ENCODE data around the gene DHODH. TPM values are rescaled to one million over a fixed set of nuclear protein-coding genes. Genes with fewer than 3 reads are reported as not detected.
"Not testable (repeated sequence)": the region's sequence is repeated elsewhere in the genome, so short reads cannot be mapped to it uniquely, and the experiment has no call there.

The DHODH gene
- total RNA-seq, 2 experiments from 2014 or later, result 6.9 to 7.6 TPM

GRCh38 chr16:71986131-71986530, 22.4 kb upstream of the DHODH start:
- Mint-ChIP-seq H3K27ac (no peak overlapping the region), H3K36me3 (ENCODE audit: low read depth) (no peaks in the 10 kb centered on the region), H3K4me1 (no peaks in the 10 kb centered on the region), H3K4me3 (no peak overlapping the region), H3K9me3 (no peaks in the 10 kb centered on the region), H3K27me3 (peaks cover 23% of the 10 kb centered on the region)
- ChIA-PET POLR2A (no interaction called here), CTCF (no interaction called here)
- DNase-seq, result no peak

DNA sequence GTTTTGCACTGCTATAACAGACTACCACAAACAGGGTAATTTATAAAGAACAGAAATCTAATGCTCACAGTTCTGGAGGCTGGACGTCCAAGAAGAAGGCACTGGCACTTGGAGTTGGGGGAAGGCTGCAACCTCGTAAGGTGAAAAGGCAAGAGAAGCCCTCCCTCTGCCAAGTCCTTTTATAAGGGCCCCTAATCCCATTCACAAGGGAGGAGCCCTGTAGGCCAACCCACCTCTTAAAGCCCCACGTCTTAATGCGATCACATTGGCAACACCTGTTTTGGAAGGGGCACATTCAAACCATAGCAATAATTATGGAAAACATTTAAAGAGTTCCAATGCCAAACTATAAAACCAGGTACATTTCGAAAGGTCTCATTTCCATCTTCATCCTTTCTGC, 13.5 kb upstream of the DHODH start:
- CTCF ChIA-PET, result no interaction called here
- DNase-seq, result no peak
- POLR2A ChIA-PET, result no interaction called here
- no peak overlapping the region for H3K27ac Mint-ChIP-seq
- H3K9me3 Mint-ChIP-seq, result no peaks in the 10 kb centered on the region
- H3K4me3 Mint-ChIP-seq, result no peak overlapping the region
- peaks cover 6% of the 10 kb centered on the region for H3K4me1 Mint-ChIP-seq
- H3K36me3 Mint-ChIP-seq (ENCODE audit: low read depth), result no peaks in the 10 kb centered on the region
- peaks cover 20% of the 10 kb centered on the region for H3K27me3 Mint-ChIP-seq

DNA sequence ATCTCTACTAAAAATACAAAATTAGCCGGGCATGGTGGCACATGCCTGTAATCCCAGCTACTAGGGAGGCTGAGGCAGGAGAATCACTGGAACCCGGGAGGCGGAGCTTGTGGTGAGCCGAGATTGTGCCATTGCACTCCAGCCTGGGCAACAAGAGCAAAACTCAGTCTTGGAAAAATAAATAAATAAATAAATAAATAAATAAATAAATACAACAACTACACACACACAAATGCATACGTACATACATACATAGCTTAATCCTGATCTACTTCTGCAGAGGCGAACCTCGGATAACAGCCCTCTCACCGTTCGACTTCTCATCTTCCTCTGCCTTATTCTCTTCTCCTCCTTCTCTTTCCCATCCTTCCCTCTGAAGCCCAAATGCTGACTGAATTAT, 11.0 kb upstream of the DHODH start:
- CTCF ChIA-PET; H3K4me1 Mint-ChIP-seq; H3K36me3 Mint-ChIP-seq (ENCODE audit: low read depth); POLR2A ChIA-PET; DNase-seq; H3K27me3 Mint-ChIP-seq; H3K9me3 Mint-ChIP-seq; H3K27ac Mint-ChIP-seq; H3K4me3 Mint-ChIP-seq: not testable (repeated sequence)

DNA sequence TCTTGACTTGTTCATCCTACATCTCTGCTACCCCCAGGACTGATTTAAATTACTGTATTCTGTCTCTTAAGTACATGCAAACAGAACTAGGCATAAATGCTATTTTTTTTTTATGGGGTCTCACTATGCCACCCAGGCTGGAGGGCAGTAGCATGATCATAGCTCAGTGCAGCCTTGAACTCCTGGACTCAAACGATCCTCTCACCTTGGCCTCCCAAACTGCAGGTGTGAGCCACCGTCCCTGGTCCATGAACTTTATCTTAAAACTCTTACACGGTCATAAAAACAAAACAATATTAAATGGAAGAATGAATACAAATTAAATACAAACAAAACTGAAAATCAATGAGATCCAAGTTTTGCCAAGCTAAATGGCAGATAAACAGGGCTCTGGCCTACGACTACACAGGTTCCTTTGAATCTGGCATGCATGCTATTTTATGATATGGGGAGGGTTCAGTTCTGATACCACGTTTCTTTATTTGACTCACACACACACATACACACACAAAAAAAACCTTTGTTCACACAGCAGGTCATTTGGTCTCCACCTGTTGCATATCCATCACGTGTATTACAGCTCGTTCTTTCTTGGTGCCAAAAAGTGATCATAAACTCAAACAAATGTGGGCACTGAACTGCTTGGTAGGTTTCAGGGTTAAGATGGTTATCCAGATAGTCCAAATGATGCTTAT, 7.2 kb upstream of the DHODH start:
- Mint-ChIP-seq H3K27ac (no peak overlapping the region), H3K27me3 (no peaks in the 10 kb centered on the region), H3K4me3 (no peak overlapping the region), H3K9me3 (no peaks in the 10 kb centered on the region), H3K36me3 (ENCODE audit: low read depth) (no peaks in the 10 kb centered on the region), H3K4me1 (peaks cover 6% of the 10 kb centered on the region)
- CTCF ChIA-PET, result interaction anchor here (2.8 kb wide), 1 partner anchor 40 kb away, joined by 12 read pairs; no protein-coding TSS in a partner anchor
- POLR2A ChIA-PET, result interaction anchor here (1.0 to 1.2 kb wide), 2 partner anchors 12 to 92 kb away, joined by 3 read pairs; partner anchors contain the start of genes DHX38 and TXNL4B
- DNase-seq, result no peak

GRCh38 chr16:72002619-72003018, 5.9 kb upstream of the DHODH start:
- ChIA-PET POLR2A (no interaction called here), CTCF (no interaction called here)
- Mint-ChIP-seq H3K4me3 (no peak overlapping the region), H3K36me3 (ENCODE audit: low read depth) (no peaks in the 10 kb centered on the region), H3K9me3 (no peaks in the 10 kb centered on the region), H3K4me1 (peaks cover 10% of the 10 kb centered on the region), H3K27me3 (no peaks in the 10 kb centered on the region), H3K27ac (no peak overlapping the region)
- DNase-seq, result no peak

DNA sequence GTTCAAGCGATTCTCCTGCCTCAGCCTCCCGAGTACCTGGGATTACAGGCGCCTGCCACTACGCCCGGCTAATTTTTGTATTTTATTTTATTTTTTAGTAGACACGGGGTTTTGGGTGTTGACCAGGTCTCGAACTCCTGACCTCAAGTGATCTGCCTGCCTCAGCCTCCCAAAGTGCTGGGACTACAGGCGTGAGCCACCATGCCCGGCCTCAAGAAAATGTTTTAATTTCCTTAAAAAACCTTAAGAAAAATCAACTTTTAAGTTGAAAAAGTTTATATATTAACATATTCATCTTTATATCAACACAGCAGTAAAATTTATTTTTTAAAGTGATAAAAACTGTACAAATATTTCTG, 500 bp upstream of the DHODH start:
- H3K36me3 Mint-ChIP-seq (ENCODE audit: low read depth); H3K27me3 Mint-ChIP-seq; H3K27ac Mint-ChIP-seq; POLR2A ChIA-PET; DNase-seq; H3K9me3 Mint-ChIP-seq; CTCF ChIA-PET: not testable (repeated sequence)
- Mint-ChIP-seq H3K4me1 (peaks cover 20% of the 10 kb centered on the region), H3K4me3 (peak overlapping the region; percentile 89)

DNA sequence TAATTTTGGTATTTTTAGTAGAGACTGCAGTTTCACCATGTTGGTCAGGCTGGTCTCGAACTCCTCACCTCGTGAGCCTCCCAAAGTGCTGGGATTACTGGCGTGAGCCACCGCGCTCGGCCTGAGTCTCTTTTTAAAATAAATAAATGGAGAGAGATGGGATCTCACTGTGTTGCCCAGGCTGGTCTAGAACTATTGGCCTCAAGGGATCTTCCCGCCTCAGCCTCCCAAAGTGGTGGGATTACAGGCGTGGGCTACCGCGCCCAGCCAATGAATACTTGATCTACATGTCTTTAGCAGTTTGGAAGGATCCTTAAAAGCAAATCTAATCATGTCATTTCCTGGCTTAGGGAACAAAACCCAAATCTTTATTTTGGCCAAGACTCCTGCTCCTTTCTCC, 1.2 kb downstream of the DHODH start:
- Mint-ChIP-seq H3K27me3 (no peaks in the 10 kb centered on the region), H3K36me3 (ENCODE audit: low read depth) (no peaks in the 10 kb centered on the region), H3K4me1 (peaks cover 29% of the 10 kb centered on the region), H3K9me3 (no peaks in the 10 kb centered on the region), H3K27ac (no peak overlapping the region), H3K4me3 (peak overlapping the region; percentile 61)
- ChIA-PET POLR2A (no interaction called here), CTCF (no interaction called here)
- no peak for DNase-seq

DNA sequence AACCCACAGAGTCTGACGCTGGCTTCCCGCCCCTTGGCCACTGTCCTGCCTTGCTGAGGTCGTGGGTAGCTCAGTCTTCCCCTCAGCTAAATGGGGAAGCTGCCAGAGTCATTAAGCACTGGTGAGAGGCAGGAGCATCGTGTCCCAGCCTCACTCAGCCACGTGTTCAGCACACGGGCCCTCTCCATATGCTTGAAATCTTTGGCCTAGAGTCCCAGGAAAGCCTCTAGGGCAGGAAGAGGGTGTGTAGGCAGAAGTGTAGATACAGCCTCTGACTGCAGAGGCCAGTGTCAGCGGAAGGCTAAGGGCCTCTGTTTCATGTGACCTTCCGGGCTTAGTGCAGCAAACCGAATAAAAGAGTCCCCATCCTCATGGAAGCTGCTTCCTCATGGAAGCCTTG, 4.1 kb downstream of the DHODH start:
- no peaks in the 10 kb centered on the region for H3K9me3 Mint-ChIP-seq
- no peak for DNase-seq
- no peak overlapping the region for H3K27ac Mint-ChIP-seq
- H3K4me1 Mint-ChIP-seq, result peaks cover 26% of the 10 kb centered on the region
- ChIA-PET CTCF (interaction anchor here (0.6 kb wide), 1 partner anchor 12 kb away, joined by 3 read pairs; the partner anchor contains the start of gene PKD1L3), POLR2A (no interaction called here)
- no peaks in the 10 kb centered on the region for H3K27me3 Mint-ChIP-seq
- H3K36me3 Mint-ChIP-seq (ENCODE audit: low read depth), result peaks cover 3% of the 10 kb centered on the region
- H3K4me3 Mint-ChIP-seq, result no peak overlapping the region

DNA sequence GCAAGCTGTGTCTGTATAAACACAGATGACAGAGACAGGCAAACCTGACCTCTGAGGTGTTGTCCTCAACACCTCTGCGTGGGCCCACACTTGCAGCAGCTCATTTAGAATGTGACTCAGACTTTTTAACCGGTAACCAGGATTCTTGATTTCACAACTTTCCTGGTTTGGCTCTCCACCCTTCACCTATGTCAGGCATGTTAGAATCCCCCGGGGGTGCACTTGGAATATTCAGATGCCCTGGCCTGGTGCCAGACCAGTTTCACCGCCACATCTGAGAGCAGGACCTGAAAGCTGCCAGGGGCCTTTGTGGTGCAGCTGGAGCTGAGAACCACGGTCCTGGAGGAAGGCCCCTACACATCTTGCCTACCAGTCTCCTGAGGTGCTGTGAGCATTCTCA, 4.8 kb downstream of the DHODH start:
- no peaks in the 10 kb centered on the region for H3K9me3 Mint-ChIP-seq
- H3K4me1 Mint-ChIP-seq, result peaks cover 25% of the 10 kb centered on the region
- peak overlapping the region; percentile 27 for H3K27ac Mint-ChIP-seq
- DNase-seq, result no peak
- no peaks in the 10 kb centered on the region for H3K27me3 Mint-ChIP-seq
- H3K4me3 Mint-ChIP-seq, result no peak overlapping the region
- peaks cover 3% of the 10 kb centered on the region for H3K36me3 Mint-ChIP-seq (ENCODE audit: low read depth)
- POLR2A ChIA-PET, result interaction anchor here (0.5 to 1.2 kb wide), 2 partner anchors 12 to 129 kb away, joined by 3 to 4 read pairs; no protein-coding TSS in a partner anchor
- CTCF ChIA-PET, result interaction anchor here (0.6 kb wide), 1 partner anchor 13 kb away, joined by 3 read pairs; the partner anchor contains the start of gene PKD1L3

DNA sequence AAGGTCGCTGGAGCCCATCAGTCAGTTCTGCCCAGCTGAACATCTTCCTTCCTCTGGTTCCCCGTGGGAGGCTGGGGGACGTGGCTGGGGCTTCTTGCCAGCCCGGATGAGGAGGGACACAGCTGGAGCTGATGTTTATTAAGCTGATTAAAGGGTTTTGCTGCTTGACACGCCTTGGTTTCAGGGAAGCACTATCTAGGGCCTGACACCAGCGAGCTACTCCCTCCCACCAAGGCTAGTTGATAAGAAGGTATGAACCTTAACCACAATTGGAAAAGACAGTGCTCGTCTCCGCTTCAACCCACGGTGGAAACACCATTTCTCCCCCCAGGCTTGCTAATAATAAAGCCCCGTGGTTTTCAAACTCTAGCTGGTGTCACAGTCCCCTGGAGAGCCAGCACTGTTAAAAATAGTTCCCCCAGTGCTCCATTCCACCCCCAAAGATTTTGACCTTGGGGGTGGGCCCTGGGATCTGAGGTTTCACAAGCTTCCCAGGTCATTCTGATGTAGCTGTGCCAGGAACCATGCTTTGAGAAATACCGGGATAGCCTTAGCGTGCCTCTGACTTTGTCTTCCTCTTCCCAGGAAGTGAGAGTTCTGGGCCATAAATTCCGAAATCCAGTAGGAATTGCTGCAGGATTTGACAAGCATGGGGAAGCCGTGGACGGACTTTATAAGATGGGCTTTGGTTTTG, 5.5 kb downstream of the DHODH start:
- no peak for DNase-seq
- POLR2A ChIA-PET, result interaction anchor here (0.5 to 1.2 kb wide), 2 partner anchors 13 to 130 kb away, joined by 3 to 4 read pairs; no protein-coding TSS in a partner anchor
- H3K27me3 Mint-ChIP-seq, result no peaks in the 10 kb centered on the region
- no peak overlapping the region for H3K27ac Mint-ChIP-seq
- no peaks in the 10 kb centered on the region for H3K9me3 Mint-ChIP-seq
- H3K4me3 Mint-ChIP-seq, result no peak overlapping the region
- H3K36me3 Mint-ChIP-seq (ENCODE audit: low read depth), result peaks cover 3% of the 10 kb centered on the region
- CTCF ChIA-PET, result no interaction called here
- peaks cover 20% of the 10 kb centered on the region for H3K4me1 Mint-ChIP-seq

GRCh38 chr16:72014675-72015074, 6.1 kb downstream of the DHODH start:
- H3K36me3 Mint-ChIP-seq (ENCODE audit: low read depth), result peaks cover 3% of the 10 kb centered on the region
- no peak for DNase-seq
- no peaks in the 10 kb centered on the region for H3K9me3 Mint-ChIP-seq
- H3K27ac Mint-ChIP-seq, result no peak overlapping the region
- no peaks in the 10 kb centered on the region for H3K27me3 Mint-ChIP-seq
- H3K4me1 Mint-ChIP-seq, result peaks cover 20% of the 10 kb centered on the region
- H3K4me3 Mint-ChIP-seq, result no peak overlapping the region
- CTCF ChIA-PET, result no interaction called here
- POLR2A ChIA-PET, result interaction anchor here (1.0 kb wide), 1 partner anchor 79 kb away, joined by 3 read pairs; the partner anchor contains the start of gene TXNL4B

DNA sequence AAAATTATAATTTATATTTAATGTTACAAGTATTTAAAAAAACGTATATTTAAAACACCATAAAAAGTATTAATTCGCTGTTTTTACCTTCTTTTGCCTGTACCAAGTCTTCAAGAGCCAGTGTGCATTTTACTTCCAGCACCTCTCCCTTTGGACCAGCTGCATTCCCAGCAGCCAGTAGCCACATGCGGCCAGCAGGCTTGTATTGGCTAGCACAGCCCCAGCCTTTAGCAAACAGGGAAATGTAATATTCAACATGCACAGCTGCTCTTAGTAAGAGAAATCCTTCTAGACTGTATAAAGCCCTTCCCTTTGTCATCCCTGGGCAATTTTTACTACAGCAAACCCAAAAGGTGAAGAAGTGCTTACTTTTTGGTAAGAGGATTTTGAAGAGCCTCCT, 6.6 kb downstream of the DHODH start:
- ChIA-PET CTCF (no interaction called here), POLR2A (interaction anchor here (1.0 kb wide), 1 partner anchor 78 kb away, joined by 3 read pairs; the partner anchor contains the start of gene TXNL4B)
- peaks cover 17% of the 10 kb centered on the region for H3K4me1 Mint-ChIP-seq
- H3K27me3 Mint-ChIP-seq, result no peaks in the 10 kb centered on the region
- no peaks in the 10 kb centered on the region for H3K9me3 Mint-ChIP-seq
- H3K36me3 Mint-ChIP-seq (ENCODE audit: low read depth), result peaks cover 3% of the 10 kb centered on the region
- H3K27ac Mint-ChIP-seq, result no peak overlapping the region
- no peak for DNase-seq
- no peak overlapping the region for H3K4me3 Mint-ChIP-seq

GRCh38 chr16:72018470-72018869, 9.9 kb downstream of the DHODH start:
- no peak for DNase-seq
- POLR2A ChIA-PET, result no interaction called here
- peaks cover 11% of the 10 kb centered on the region for H3K36me3 Mint-ChIP-seq (ENCODE audit: low read depth)
- H3K9me3 Mint-ChIP-seq, result no peaks in the 10 kb centered on the region
- no peak overlapping the region for H3K27ac Mint-ChIP-seq
- peaks cover 5% of the 10 kb centered on the region for H3K4me1 Mint-ChIP-seq
- no peaks in the 10 kb centered on the region for H3K27me3 Mint-ChIP-seq
- CTCF ChIA-PET, result no interaction called here
- no peak overlapping the region for H3K4me3 Mint-ChIP-seq

GRCh38 chr16:72021043-72021442, 12.5 kb downstream of the DHODH start:
- ChIA-PET POLR2A (no interaction called here), CTCF (no interaction called here)
- no peak for DNase-seq
- no peaks in the 10 kb centered on the region for H3K27me3 Mint-ChIP-seq
- peaks cover 25% of the 10 kb centered on the region for H3K36me3 Mint-ChIP-seq (ENCODE audit: low read depth)
- H3K4me1 Mint-ChIP-seq, result no peaks in the 10 kb centered on the region
- H3K9me3 Mint-ChIP-seq, result no peaks in the 10 kb centered on the region
- no peak overlapping the region for H3K27ac Mint-ChIP-seq
- no peak overlapping the region for H3K4me3 Mint-ChIP-seq

Measured in activated CD4-positive, alpha-beta memory T cell treated with anti-CD3 and anti-CD28 coated beads, Interleukin-2, amount 10 ng/mL, durations not matched to agents 7 days and 5 days (primary cell).